GM12878 (cell line): ENCODE results near the gene OPN5. TPM values are rescaled to one million over a fixed set of nuclear protein-coding genes. Genes with fewer than 3 reads are reported as not detected.
A peak's percentile ranks its signal among the peaks of the same experiment; 100 is the strongest.

ENCODE experiments used
- ATAC-seq: fragments of 200-7000 bp; cut with Tn5 transposase; 3 replicates; pipeline ENCODE4 v1.9.1; 2020; ENCODE audit warnings: mild to moderate bottlenecking, moderate library complexity
- BruUV-seq: library from RNA; stranded (reverse); fragments of 400-500 nt; replicated peaks from 2 replicates; lab custom pipeline; 2021; lab: Mats Ljungman, UMichigan
- CTCF ChIA-PET: fragments of 300-600 bp; sonication (Branson Sonifier 250); formaldehyde crosslinking; extraction: SDS; loops from one replicate; lab custom pipeline; 2021; ENCODE audit warnings: inconsistent platforms; lab: Yijun Ruan, JAX
- POLR2A ChIA-PET: fragments of 350-600 bp; formaldehyde crosslinking; extraction: SDS; loops from one replicate; lab custom pipeline; 2021; ENCODE audit warnings: inconsistent platforms; lab: Charles Lee
- RAD21 ChIA-PET: fragments of 300-600 bp; sonication (Branson Sonifier 250); formaldehyde crosslinking; loops from one replicate; lab custom pipeline; 2023; ENCODE audit warnings: antibody characterized with exemption; ENCODE audit not compliant: unreplicated experiment; lab: Charles Lee
- SMC1A ChIA-PET: fragments of 300-600 bp; sonication (Branson Sonifier 250); formaldehyde crosslinking; loops from one replicate; lab custom pipeline; 2023; ENCODE audit not compliant: unreplicated experiment, uncharacterized antibody; lab: Charles Lee
- DNase-seq: peaks from one replicate; pipeline ENCODE4 v3.0.0-alpha.2; 2011; ENCODE audit warnings: low read depth, low spot score
- FAIRE-seq: peaks from 3 replicates; lab custom pipeline; 2011; peaks lifted over from hg19 to GRCh38; lab: Jason Lieb, UNC
- H2AFZ ChIP-seq: 2 replicates; pipeline ENCODE4 v1.6.0; 2011; ENCODE audit warnings: low read depth, low read length, control low read depth; ENCODE audit not compliant: control insufficient read depth
- H3K27ac ChIP-seq: 2 replicates; pipeline ENCODE4 v1.5.1; 2011; ENCODE audit warnings: control low read depth; ENCODE audit not compliant: control insufficient read depth, insufficient read depth
- H3K27me3 ChIP-seq, 2 experiments: replicated peaks in 1 of 2; 2 replicates each; pipeline versions ENCODE4 v1.6.0 to v1.6.1; 2011; ENCODE audit warnings: low read length in 1 of 2; ENCODE audit not compliant: control insufficient read depth in 2 of 2, insufficient read depth in 2 of 2
- H3K36me3 ChIP-seq, 2 experiments: 2 replicates each; pipeline ENCODE4 v1.5.1; 2011; ENCODE audit warnings: low read length in 1 of 2; ENCODE audit not compliant: control insufficient read depth in 2 of 2, insufficient read depth in 2 of 2
- H3K4me1 ChIP-seq: 2 replicates; pipeline ENCODE4 v1.6.1; 2011; ENCODE audit warnings: mild to moderate bottlenecking, low read length, moderate library complexity, mixed read lengths; ENCODE audit not compliant: control insufficient read depth, insufficient read depth
- H3K4me2 ChIP-seq: 2 replicates; pipeline ENCODE4 v1.6.0; 2011; ENCODE audit warnings: control low read depth; ENCODE audit not compliant: control insufficient read depth, insufficient read depth
- H3K4me3 ChIP-seq: fragments of 200-600 bp; sonication (generic); 2 replicates; pipeline ENCODE4 v1.5.1; 2016
- H3K79me2 ChIP-seq: 2 replicates; pipeline ENCODE4 v1.6.0; 2011; ENCODE audit warnings: low read length; ENCODE audit not compliant: control insufficient read depth, insufficient read depth
- H3K9ac ChIP-seq: 2 replicates; pipeline ENCODE4 v1.8.0; 2011; ENCODE audit warnings: low read length, control low read depth, mixed read lengths; ENCODE audit not compliant: control insufficient read depth, insufficient read depth
- H3K9me3 ChIP-seq: replicated peaks from 3 replicates; pipeline ENCODE4 v1.5.1; 2011; ENCODE audit warnings: mild to moderate bottlenecking, low read length; ENCODE audit not compliant: control insufficient read depth, insufficient read depth
- H4K20me1 ChIP-seq: 2 replicates; pipeline ENCODE4 v1.6.0; 2011; ENCODE audit not compliant: control insufficient read depth, insufficient read depth
- CBFB ChIP-seq: IDR thresholded peaks from 2 replicates; pipeline ENCODE4 v1.6.1; 2016; ENCODE audit warnings: antibody characterized with exemption, low read depth
- HDGF ChIP-seq: fragments of 450-650 bp; IDR thresholded peaks from 2 replicates; pipeline ENCODE4 v1.6.1; 2016; ENCODE audit warnings: antibody characterized with exemption
- IKZF1 ChIP-seq: fragments of 450-650 bp; conservative IDR thresholded peaks from 2 replicates; pipeline ENCODE4 v1.6.1; 2017; ENCODE audit warnings: antibody characterized with exemption, mild to moderate bottlenecking
- JUNB ChIP-seq: IDR thresholded peaks from 2 replicates; pipeline ENCODE4 v1.6.1; 2016; ENCODE audit warnings: antibody characterized with exemption, mild to moderate bottlenecking
- RCOR1 ChIP-seq: conservative IDR thresholded peaks from 2 replicates; pipeline ENCODE4 v1.6.1; 2012; ENCODE audit warnings: low read depth, low read length, improper control_type of control experiment
- SIN3A ChIP-seq: IDR thresholded peaks from 2 replicates; pipeline ENCODE4 v1.6.1; 2012; ENCODE audit warnings: low read depth, low read length, improper control_type of control experiment
- TAF1 ChIP-seq: IDR thresholded peaks from 2 replicates; pipeline ENCODE4 v1.6.1; 2011; ENCODE audit warnings: mild to moderate bottlenecking, low read depth, low read length, borderline replicate concordance
- WGBS: methylation state at CpG from one replicate; pipeline ENCODE4 v1.1.6; 2016; ENCODE audit warnings: low lambda C conversion rate; ENCODE audit not compliant: insufficient replicate concordance, insufficient coverage; ENCODE audit errors: missing lambda C conversion rate; 5-methylcytosine and 5-hydroxymethylcytosine counted together
- in situ Hi-C: fragments of 300-500 bp; cut with MboI; formaldehyde crosslinking; loops from 9 replicates; pipeline ENCODE4 v1.14.3; 2018; ENCODE audit warnings: mixed read lengths
- intact Hi-C: fragments of 100-400 bp; cut with micrococcal nuclease; formaldehyde crosslinking; loops from one replicate; pipeline ENCODE4 v1.14.2; 2022; ENCODE audit not compliant: unreplicated experiment
- polyA plus RNA-seq, 11 experiments: library from polyadenylated mRNA; depleted of rRNA in 4 of 11; unstranded in 6 of 11; stranded (reverse) in 5 of 11; fragments of >200 nt; fragmentation: Nextera tagmentation in 4 of 11; fragmentation: Illumina TruSeq in 1 of 11; extraction: Ambion mirVana in 4 of 11; extraction: Trizol in 1 of 11; gene quantifications; 1 replicate in 1 of 11; 2 replicates in 10 of 11; pipeline versions ENCODE4 v1.2.1 to v1.2.3, GENCODE V29; 2011 to 2016; ENCODE audit warnings: inconsistent platforms in 2 of 11, missing spikeins in 2 of 11, low read depth in 1 of 11
- total RNA-seq, 4 experiments: library from RNA; depleted of rRNA in 3 of 4; stranded (reverse); fragments of >200 nt in 3 of 4; fragmentation: Illumina TruSeq in 1 of 4; extraction: Trizol in 1 of 4; gene quantifications; 2 replicates each; pipeline versions ENCODE4 v1.2.1 to v1.2.3, GENCODE V29; 2013 to 2021
- TF ChIP-seq, protein P1 (sequence below): IDR thresholded peaks from 2 replicates; pipeline ENCODE4 v1.6.1; 2011; ENCODE audit warnings: low read depth, low read length, improper control_type of control experiment, borderline replicate concordance
- TF ChIP-seq, protein P2 (sequence below): fragments of 150-350 bp; IDR thresholded peaks from 2 replicates; pipeline ENCODE4 v1.6.1; 2014; ENCODE audit warnings: mild to moderate bottlenecking, low read depth, low read length
- TF ChIP-seq, protein P3 (sequence below): fragments of 450-650 bp; IDR thresholded peaks from 2 replicates; pipeline ENCODE4 v1.6.1; 2017; ENCODE audit warnings: mild to moderate bottlenecking

Gene OPN5
- total and polyA plus RNA-seq, 10 of the 15 experiments (the other 5 are each of a cell fraction or from before 2014, with no cell fraction given), result not detected

DNA sequence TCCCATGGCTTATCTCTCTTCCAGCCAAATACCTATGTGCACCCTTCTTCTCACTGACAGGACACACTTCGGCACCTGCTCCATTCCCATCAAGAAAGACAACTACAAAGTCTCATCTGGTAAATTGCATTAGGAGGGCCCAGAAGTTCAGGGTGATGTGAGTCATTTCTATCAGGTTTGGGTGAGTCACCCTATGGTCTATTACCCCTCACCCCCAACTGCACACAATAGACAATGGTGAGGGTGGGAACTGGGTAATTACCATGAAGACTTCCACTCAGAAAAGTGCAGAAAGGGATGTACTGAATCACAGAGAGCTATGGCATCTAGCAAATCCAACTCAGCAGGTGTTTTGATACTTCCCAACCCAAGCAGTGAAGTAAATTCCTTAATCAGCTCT lies 54.8 kb downstream of the OPN5 start (continued):
- TF ChIP-seq TAF1, result no peak
- TF ChIP-seq, protein P1, sequence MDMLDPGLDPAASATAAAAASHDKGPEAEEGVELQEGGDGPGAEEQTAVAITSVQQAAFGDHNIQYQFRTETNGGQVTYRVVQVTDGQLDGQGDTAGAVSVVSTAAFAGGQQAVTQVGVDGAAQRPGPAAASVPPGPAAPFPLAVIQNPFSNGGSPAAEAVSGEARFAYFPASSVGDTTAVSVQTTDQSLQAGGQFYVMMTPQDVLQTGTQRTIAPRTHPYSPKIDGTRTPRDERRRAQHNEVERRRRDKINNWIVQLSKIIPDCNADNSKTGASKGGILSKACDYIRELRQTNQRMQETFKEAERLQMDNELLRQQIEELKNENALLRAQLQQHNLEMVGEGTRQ, result no peak
- TF ChIP-seq JUNB, result peak; percentile 70

DNA sequence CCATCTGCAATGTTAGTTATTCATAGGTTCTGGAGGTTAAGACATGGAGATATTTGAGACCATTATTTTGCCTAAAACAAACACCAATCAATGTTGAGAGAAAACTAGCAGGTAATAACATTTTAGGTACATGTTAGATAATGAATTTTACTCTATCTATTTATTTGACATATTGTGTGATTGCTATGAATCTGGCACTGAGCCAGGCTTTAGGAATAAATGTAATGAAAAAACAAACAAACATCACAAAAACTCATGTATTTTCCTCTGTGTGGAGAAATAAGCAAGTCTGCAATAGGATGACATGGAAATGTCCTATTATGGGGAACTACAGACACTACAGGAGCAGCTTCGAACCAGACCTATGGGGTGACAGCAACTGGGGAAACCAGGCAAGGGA lies 57.8 kb downstream of the OPN5 start:
- H3K9me3 ChIP-seq, result no peaks in the 10 kb centered on the region
- no peaks in the 10 kb centered on the region for H3K79me2 ChIP-seq
- peaks cover 0 to 4% of the 10 kb centered on the region in 2 experiments; a peak in 1 of 4 replicates for H3K27me3 ChIP-seq
- TF ChIP-seq, protein P2, sequence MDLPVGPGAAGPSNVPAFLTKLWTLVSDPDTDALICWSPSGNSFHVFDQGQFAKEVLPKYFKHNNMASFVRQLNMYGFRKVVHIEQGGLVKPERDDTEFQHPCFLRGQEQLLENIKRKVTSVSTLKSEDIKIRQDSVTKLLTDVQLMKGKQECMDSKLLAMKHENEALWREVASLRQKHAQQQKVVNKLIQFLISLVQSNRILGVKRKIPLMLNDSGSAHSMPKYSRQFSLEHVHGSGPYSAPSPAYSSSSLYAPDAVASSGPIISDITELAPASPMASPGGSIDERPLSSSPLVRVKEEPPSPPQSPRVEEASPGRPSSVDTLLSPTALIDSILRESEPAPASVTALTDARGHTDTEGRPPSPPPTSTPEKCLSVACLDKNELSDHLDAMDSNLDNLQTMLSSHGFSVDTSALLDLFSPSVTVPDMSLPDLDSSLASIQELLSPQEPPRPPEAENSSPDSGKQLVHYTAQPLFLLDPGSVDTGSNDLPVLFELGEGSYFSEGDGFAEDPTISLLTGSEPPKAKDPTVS, result no peak
- TF ChIP-seq, protein P3, sequence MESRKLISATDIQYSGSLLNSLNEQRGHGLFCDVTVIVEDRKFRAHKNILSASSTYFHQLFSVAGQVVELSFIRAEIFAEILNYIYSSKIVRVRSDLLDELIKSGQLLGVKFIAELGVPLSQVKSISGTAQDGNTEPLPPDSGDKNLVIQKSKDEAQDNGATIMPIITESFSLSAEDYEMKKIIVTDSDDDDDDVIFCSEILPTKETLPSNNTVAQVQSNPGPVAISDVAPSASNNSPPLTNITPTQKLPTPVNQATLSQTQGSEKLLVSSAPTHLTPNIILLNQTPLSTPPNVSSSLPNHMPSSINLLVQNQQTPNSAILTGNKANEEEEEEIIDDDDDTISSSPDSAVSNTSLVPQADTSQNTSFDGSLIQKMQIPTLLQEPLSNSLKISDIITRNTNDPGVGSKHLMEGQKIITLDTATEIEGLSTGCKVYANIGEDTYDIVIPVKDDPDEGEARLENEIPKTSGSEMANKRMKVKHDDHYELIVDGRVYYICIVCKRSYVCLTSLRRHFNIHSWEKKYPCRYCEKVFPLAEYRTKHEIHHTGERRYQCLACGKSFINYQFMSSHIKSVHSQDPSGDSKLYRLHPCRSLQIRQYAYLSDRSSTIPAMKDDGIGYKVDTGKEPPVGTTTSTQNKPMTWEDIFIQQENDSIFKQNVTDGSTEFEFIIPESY, result no peak
- TF ChIP-seq IKZF1, result no peak
- no peak for TF ChIP-seq SIN3A
- no peak for TF ChIP-seq CBFB
- TF ChIP-seq RCOR1, result no peak
- TF ChIP-seq HDGF, result no peak
- 0% methylated on average over 1 of the region's 1 CpG for WGBS
- POLR2A ChIA-PET, result no interaction called here
- H3K4me1 ChIP-seq, result no peaks in the 10 kb centered on the region
- H3K36me3 ChIP-seq, result no peaks in the 10 kb centered on the region
- intact Hi-C loops (no loop called here), in situ Hi-C loops (no loop called here)
- no peak for DNase-seq
- no peak for ATAC-seq
- H3K4me2 ChIP-seq, result no peak overlapping the region
- FAIRE-seq, result no peak
- H3K9ac ChIP-seq, result no peak overlapping the region
- CTCF ChIA-PET, result no interaction called here
- no peak overlapping the region for H3K4me3 ChIP-seq
- RAD21 ChIA-PET, result no interaction called here
- BruUV-seq, result no TSS peak
- SMC1A ChIA-PET, result interaction anchor here (1.1 kb wide), 1 partner anchor 38 kb away, joined by 3 read pairs; no protein-coding TSS in a partner anchor
- no peak overlapping the region for H3K27ac ChIP-seq
- no peak overlapping the region for H2AFZ ChIP-seq
- no peaks in the 10 kb centered on the region for H4K20me1 ChIP-seq
